ENCODE measurements around the gene TJP2.

GRCh38 chr9:69299826-69300225 is 125.7 kb downstream of the TJP2 start:
- TF ChIP-seq, protein P1, sequence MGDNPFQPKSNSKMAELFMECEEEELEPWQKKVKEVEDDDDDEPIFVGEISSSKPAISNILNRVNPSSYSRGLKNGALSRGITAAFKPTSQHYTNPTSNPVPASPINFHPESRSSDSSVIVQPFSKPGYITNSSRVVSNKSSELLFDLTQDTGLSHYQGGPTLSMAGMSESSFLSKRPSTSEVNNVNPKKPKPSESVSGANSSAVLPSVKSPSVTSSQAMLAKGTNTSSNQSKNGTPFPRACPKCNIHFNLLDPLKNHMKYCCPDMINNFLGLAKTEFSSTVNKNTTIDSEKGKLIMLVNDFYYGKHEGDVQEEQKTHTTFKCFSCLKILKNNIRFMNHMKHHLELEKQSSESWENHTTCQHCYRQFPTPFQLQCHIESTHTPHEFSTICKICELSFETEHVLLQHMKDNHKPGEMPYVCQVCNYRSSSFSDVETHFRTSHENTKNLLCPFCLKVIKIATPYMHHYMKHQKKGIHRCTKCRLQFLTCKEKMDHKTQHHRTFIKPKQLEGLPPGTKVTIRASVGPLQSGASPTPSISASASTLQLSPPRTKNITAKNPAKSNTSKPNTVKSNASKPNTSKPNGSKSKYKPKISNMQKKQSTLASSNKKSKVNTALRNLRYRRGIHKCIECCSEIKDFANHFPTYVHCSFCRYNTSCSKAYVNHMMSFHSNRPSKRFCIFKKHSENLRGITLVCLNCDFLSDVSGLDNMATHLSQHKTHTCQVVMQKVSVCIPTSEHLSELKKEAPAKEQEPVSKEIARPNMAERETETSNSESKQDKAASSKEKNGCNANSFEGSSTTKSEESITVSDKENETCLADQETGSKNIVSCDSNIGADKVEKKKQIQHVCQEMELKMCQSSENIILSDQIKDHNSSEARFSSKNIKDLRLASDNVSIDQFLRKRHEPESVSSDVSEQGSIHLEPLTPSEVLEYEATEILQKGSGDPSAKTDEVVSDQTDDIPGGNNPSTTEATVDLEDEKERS (tag by site-specific recombination; IDR thresholded peaks at IDR 0.05), result no peak
- no peak for TF ChIP-seq ZNF639 (tag by site-specific recombination; IDR thresholded peaks at IDR 0.05)
- no peak for TF ChIP-seq ZNF248 (tag by site-specific recombination; IDR thresholded peaks at IDR 0.05)
- TF ChIP-seq ZNF423 (tag by site-specific recombination; IDR thresholded peaks at IDR 0.05), result no peak
- TF ChIP-seq, protein P2, sequence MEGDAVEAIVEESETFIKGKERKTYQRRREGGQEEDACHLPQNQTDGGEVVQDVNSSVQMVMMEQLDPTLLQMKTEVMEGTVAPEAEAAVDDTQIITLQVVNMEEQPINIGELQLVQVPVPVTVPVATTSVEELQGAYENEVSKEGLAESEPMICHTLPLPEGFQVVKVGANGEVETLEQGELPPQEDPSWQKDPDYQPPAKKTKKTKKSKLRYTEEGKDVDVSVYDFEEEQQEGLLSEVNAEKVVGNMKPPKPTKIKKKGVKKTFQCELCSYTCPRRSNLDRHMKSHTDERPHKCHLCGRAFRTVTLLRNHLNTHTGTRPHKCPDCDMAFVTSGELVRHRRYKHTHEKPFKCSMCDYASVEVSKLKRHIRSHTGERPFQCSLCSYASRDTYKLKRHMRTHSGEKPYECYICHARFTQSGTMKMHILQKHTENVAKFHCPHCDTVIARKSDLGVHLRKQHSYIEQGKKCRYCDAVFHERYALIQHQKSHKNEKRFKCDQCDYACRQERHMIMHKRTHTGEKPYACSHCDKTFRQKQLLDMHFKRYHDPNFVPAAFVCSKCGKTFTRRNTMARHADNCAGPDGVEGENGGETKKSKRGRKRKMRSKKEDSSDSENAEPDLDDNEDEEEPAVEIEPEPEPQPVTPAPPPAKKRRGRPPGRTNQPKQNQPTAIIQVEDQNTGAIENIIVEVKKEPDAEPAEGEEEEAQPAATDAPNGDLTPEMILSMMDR (tag by site-specific recombination; IDR thresholded peaks at IDR 0.05), result no peak
- TF ChIP-seq ZBTB8A (tag by site-specific recombination; IDR thresholded peaks at IDR 0.05), result no peak
- TF ChIP-seq GFI1B (tag by site-specific recombination; IDR thresholded peaks at IDR 0.05), result no peak
- TF ChIP-seq PRDM10 (tag by site-specific recombination; IDR thresholded peaks at IDR 0.05), result no peak
